ENCODE data around the gene SYCN.
"Not testable (repeated sequence)": the region's sequence is repeated elsewhere in the genome, so short reads cannot be mapped to it uniquely, and the experiment has no call there.

Gene SYCN

GRCh38 chr19:39203372-39204341, at the start of gene SYCN:
TSS of gene SYCN (minus strand) at chr19:39204263. CDS start at chr19:39204254, 9 bp downstream.
- no peak within 1 kb of the TSS for H3K4me3 ChIP-seq (ENCODE audit: low read length in 2 of 2)
- H3K27ac ChIP-seq (ENCODE audit: low read length): no peak within 1 kb of the TSS
- no peaks in the 10 kb centered on the region for H3K36me3 ChIP-seq (ENCODE audit: control insufficient read depth in 2 of 2, insufficient read depth in 2 of 2, low read length in 2 of 2)
- H3K9me3 ChIP-seq (ENCODE audit: control insufficient read depth in 2 of 2, low read length in 2 of 2): no peaks in the 10 kb centered on the region
- H3K4me1 ChIP-seq (ENCODE audit: control insufficient read depth, insufficient read depth, low read length): peaks cover 2% of the 10 kb centered on the region
- H3K27me3 ChIP-seq (ENCODE audit: control insufficient read depth in 1 of 2, insufficient read depth in 2 of 2, low read length in 2 of 2): peaks cover 38 to 39% of the 10 kb centered on the region in 2 donors
- H3K9ac ChIP-seq (ENCODE audit: low read length in 2 of 2): no peak within 1 kb of the TSS

- Histone ChIP-seq H3K27me3 (ENCODE audit: control insufficient read depth in 1 of 2, insufficient read depth in 2 of 2, low read length in 2 of 2) (peaks cover 16 to 23% of the 10 kb centered on the region in 2 donors), H3K9ac (ENCODE audit: low read length in 2 of 2) (no peak overlapping the region), H3K4me3 (ENCODE audit: low read length in 2 of 2) (no peak overlapping the region), H3K36me3 (ENCODE audit: control insufficient read depth in 2 of 2, insufficient read depth in 2 of 2, low read length in 2 of 2) (no peaks in the 10 kb centered on the region), H3K27ac (ENCODE audit: low read length) (no peak overlapping the region), H3K9me3 (ENCODE audit: control insufficient read depth in 2 of 2, low read length in 2 of 2) (no peaks in the 10 kb centered on the region), H3K4me1 (ENCODE audit: control insufficient read depth, insufficient read depth, low read length) (no peaks in the 10 kb centered on the region)
Measured at GRCh38 chr19:39253374-39254149, 49.5 kb upstream of the SYCN start.

- H3K27ac ChIP-seq (ENCODE audit: low read length): no peak overlapping the region
- no peak overlapping the region for H3K4me3 ChIP-seq (ENCODE audit: low read length in 2 of 2)
- no peaks in the 10 kb centered on the region for H3K9me3 ChIP-seq (ENCODE audit: control insufficient read depth in 2 of 2, low read length in 2 of 2)
- peaks cover 5% of the 10 kb centered on the region for H3K4me1 ChIP-seq (ENCODE audit: control insufficient read depth, insufficient read depth, low read length)
- H3K27me3 ChIP-seq (ENCODE audit: control insufficient read depth in 1 of 2, insufficient read depth in 2 of 2, low read length in 2 of 2): peaks cover 27 to 29% of the 10 kb centered on the region in 2 donors
- H3K36me3 ChIP-seq (ENCODE audit: control insufficient read depth in 2 of 2, insufficient read depth in 2 of 2, low read length in 2 of 2): no peaks in the 10 kb centered on the region
- H3K9ac ChIP-seq (ENCODE audit: low read length in 2 of 2): no peak overlapping the region
Measured at GRCh38 chr19:39252458-39252857, 48.4 kb upstream of the SYCN start.

- no peak overlapping the region for H3K4me3 ChIP-seq (ENCODE audit: low read length in 2 of 2)
- H3K36me3 ChIP-seq (ENCODE audit: control insufficient read depth in 2 of 2, insufficient read depth in 2 of 2, low read length in 2 of 2): no peaks in the 10 kb centered on the region
- H3K27ac ChIP-seq (ENCODE audit: low read length): no peak overlapping the region
- H3K4me1 ChIP-seq (ENCODE audit: control insufficient read depth, insufficient read depth, low read length): peaks cover 7% of the 10 kb centered on the region
- no peaks in the 10 kb centered on the region for H3K9me3 ChIP-seq (ENCODE audit: control insufficient read depth in 2 of 2, low read length in 2 of 2)
- H3K9ac ChIP-seq (ENCODE audit: low read length in 2 of 2): no peak overlapping the region
- peaks cover 30 to 33% of the 10 kb centered on the region in 2 donors for H3K27me3 ChIP-seq (ENCODE audit: control insufficient read depth in 1 of 2, insufficient read depth in 2 of 2, low read length in 2 of 2)
Measured at GRCh38 chr19:39251846-39252245, 47.8 kb upstream of the SYCN start.

- Histone ChIP-seq H3K36me3 (ENCODE audit: control insufficient read depth in 2 of 2, insufficient read depth in 2 of 2, low read length in 2 of 2) (no peaks in the 10 kb centered on the region), H3K9ac (ENCODE audit: low read length in 2 of 2) (no peak overlapping the region), H3K4me1 (ENCODE audit: control insufficient read depth, insufficient read depth, low read length) (peaks cover 7% of the 10 kb centered on the region), H3K27me3 (ENCODE audit: control insufficient read depth in 1 of 2, insufficient read depth in 2 of 2, low read length in 2 of 2) (peaks cover 30 to 34% of the 10 kb centered on the region in 2 donors), H3K9me3 (ENCODE audit: control insufficient read depth in 2 of 2, low read length in 2 of 2) (no peaks in the 10 kb centered on the region), H3K4me3 (ENCODE audit: low read length in 2 of 2) (no peak overlapping the region), H3K27ac (ENCODE audit: low read length) (no peak overlapping the region)
Measured at GRCh38 chr19:39251081-39251480, 47.0 kb upstream of the SYCN start.

GRCh38 chr19:39248806-39249205, 44.7 kb upstream of the SYCN start, which contains the start of gene IFNL4:
TSS of gene IFNL4 (minus strand) at chr19:39248856.
- H3K27ac ChIP-seq (ENCODE audit: low read length): no peak within 1 kb of the TSS
- H3K4me3 ChIP-seq (ENCODE audit: low read length in 2 of 2): peak within 1 kb of the TSS in 1 of 2 donors; percentile 54
- H3K27me3 ChIP-seq (ENCODE audit: control insufficient read depth in 1 of 2, insufficient read depth in 2 of 2, low read length in 2 of 2): peaks cover 30 to 32% of the 10 kb centered on the region in 2 donors
- H3K9ac ChIP-seq (ENCODE audit: low read length in 2 of 2): no peak within 1 kb of the TSS
- peaks cover 7% of the 10 kb centered on the region for H3K4me1 ChIP-seq (ENCODE audit: control insufficient read depth, insufficient read depth, low read length)
- H3K36me3 ChIP-seq (ENCODE audit: control insufficient read depth in 2 of 2, insufficient read depth in 2 of 2, low read length in 2 of 2): no peaks in the 10 kb centered on the region
- H3K9me3 ChIP-seq (ENCODE audit: control insufficient read depth in 2 of 2, low read length in 2 of 2): no peaks in the 10 kb centered on the region

- no peak overlapping the region for H3K9ac ChIP-seq (ENCODE audit: low read length in 2 of 2)
- no peaks in the 10 kb centered on the region for H3K9me3 ChIP-seq (ENCODE audit: control insufficient read depth in 2 of 2, low read length in 2 of 2)
- H3K4me3 ChIP-seq (ENCODE audit: low read length in 2 of 2): peak overlapping the region in 1 of 2 donors; percentile 54
- H3K4me1 ChIP-seq (ENCODE audit: control insufficient read depth, insufficient read depth, low read length): peaks cover 7% of the 10 kb centered on the region
- H3K27me3 ChIP-seq (ENCODE audit: control insufficient read depth in 1 of 2, insufficient read depth in 2 of 2, low read length in 2 of 2): peaks cover 30% of the 10 kb centered on the region in 2 donors
- H3K27ac ChIP-seq (ENCODE audit: low read length): no peak overlapping the region
- no peaks in the 10 kb centered on the region for H3K36me3 ChIP-seq (ENCODE audit: control insufficient read depth in 2 of 2, insufficient read depth in 2 of 2, low read length in 2 of 2)
Measured at GRCh38 chr19:39247701-39248664, 43.9 kb upstream of the SYCN start.

GRCh38 chr19:39246951-39247669, 43.0 kb upstream of the SYCN start:
- no peak overlapping the region for H3K9ac ChIP-seq (ENCODE audit: low read length in 2 of 2)
- H3K9me3 ChIP-seq (ENCODE audit: control insufficient read depth in 2 of 2, low read length in 2 of 2): no peaks in the 10 kb centered on the region
- no peaks in the 10 kb centered on the region for H3K36me3 ChIP-seq (ENCODE audit: control insufficient read depth in 2 of 2, insufficient read depth in 2 of 2, low read length in 2 of 2)
- H3K27me3 ChIP-seq (ENCODE audit: control insufficient read depth in 1 of 2, insufficient read depth in 2 of 2, low read length in 2 of 2): peaks cover 30% of the 10 kb centered on the region in 2 donors
- H3K27ac ChIP-seq (ENCODE audit: low read length): no peak overlapping the region
- H3K4me3 ChIP-seq (ENCODE audit: low read length in 2 of 2): peak overlapping the region in 1 of 2 donors; percentile 54
- peaks cover 7% of the 10 kb centered on the region for H3K4me1 ChIP-seq (ENCODE audit: control insufficient read depth, insufficient read depth, low read length)

- peaks cover 28 to 29% of the 10 kb centered on the region in 2 donors for H3K27me3 ChIP-seq (ENCODE audit: control insufficient read depth in 1 of 2, insufficient read depth in 2 of 2, low read length in 2 of 2)
- H3K9ac ChIP-seq (ENCODE audit: low read length in 2 of 2); H3K4me3 ChIP-seq (ENCODE audit: low read length in 2 of 2); H3K36me3 ChIP-seq (ENCODE audit: control insufficient read depth in 2 of 2, insufficient read depth in 2 of 2, low read length in 2 of 2); H3K9me3 ChIP-seq (ENCODE audit: control insufficient read depth in 2 of 2, low read length in 2 of 2); H3K4me1 ChIP-seq (ENCODE audit: control insufficient read depth, insufficient read depth, low read length); H3K27ac ChIP-seq (ENCODE audit: low read length): not testable (repeated sequence)
Measured at GRCh38 chr19:39245166-39245565, 41.1 kb upstream of the SYCN start.
